ENCODE data around the gene AVPI1.

The AVPI1 gene

DNA sequence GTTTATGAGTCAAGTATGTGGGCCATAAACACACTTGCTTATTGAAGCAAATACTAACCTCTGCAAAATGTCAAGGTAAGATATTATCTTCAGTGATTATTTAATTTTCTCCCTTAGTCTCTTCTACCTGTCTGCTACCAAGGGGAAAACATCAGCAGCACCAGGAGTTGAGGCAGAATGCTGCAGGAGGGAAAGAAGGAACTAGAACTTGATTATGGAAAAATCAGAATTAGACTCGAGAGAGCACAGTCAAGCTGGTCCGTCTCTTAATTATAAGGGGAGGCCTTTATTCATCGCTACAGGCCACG, 45.0 kb upstream of the AVPI1 start:
- Histone ChIP-seq H3K4me3 (ENCODE audit: low read length) (no peak overlapping the region), H2AFZ (ENCODE audit: low read depth, low read length) (no peak overlapping the region), H3K9me3 (ENCODE audit: insufficient read depth, low read length) (no peaks in the 10 kb centered on the region), H4K20me1 (ENCODE audit: insufficient read depth, low read length) (no peaks in the 10 kb centered on the region), H3K27me3 (ENCODE audit: low read depth, low read length) (no peaks in the 10 kb centered on the region), H3K4me1 (ENCODE audit: low read length) (peaks cover 9% of the 10 kb centered on the region; the same call in 1 of the 2 replicates), H3K9ac (ENCODE audit: low read length) (no peak overlapping the region), H3K79me2 (ENCODE audit: low read length) (peaks cover under 1% of the 10 kb centered on the region; the same call in 1 of the 2 replicates), H3K27ac (ENCODE audit: low read length) (no peak overlapping the region), H3K4me2 (ENCODE audit: low read length) (no peak overlapping the region), H3K36me3 (replicated peaks; ENCODE audit: low read depth, low read length) (no peaks in the 10 kb centered on the region)
- TF ChIP-seq EZH2phosphoT487 (IDR thresholded peaks at IDR 0.05; ENCODE audit: low read depth): no peak
- TF ChIP-seq, protein P1, sequence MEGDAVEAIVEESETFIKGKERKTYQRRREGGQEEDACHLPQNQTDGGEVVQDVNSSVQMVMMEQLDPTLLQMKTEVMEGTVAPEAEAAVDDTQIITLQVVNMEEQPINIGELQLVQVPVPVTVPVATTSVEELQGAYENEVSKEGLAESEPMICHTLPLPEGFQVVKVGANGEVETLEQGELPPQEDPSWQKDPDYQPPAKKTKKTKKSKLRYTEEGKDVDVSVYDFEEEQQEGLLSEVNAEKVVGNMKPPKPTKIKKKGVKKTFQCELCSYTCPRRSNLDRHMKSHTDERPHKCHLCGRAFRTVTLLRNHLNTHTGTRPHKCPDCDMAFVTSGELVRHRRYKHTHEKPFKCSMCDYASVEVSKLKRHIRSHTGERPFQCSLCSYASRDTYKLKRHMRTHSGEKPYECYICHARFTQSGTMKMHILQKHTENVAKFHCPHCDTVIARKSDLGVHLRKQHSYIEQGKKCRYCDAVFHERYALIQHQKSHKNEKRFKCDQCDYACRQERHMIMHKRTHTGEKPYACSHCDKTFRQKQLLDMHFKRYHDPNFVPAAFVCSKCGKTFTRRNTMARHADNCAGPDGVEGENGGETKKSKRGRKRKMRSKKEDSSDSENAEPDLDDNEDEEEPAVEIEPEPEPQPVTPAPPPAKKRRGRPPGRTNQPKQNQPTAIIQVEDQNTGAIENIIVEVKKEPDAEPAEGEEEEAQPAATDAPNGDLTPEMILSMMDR (IDR thresholded peaks at IDR 0.05; ENCODE audit: low read depth, low read length): no peak

GRCh38 chr10:97731346-97732051, 44.5 kb upstream of the AVPI1 start:
- Histone ChIP-seq H3K27ac (ENCODE audit: low read length) (no peak overlapping the region), H3K27me3 (ENCODE audit: low read depth, low read length) (no peaks in the 10 kb centered on the region), H2AFZ (ENCODE audit: low read depth, low read length) (peak overlapping the region; percentile 33; the same call in 1 of the 2 replicates), H3K9ac (ENCODE audit: low read length) (no peak overlapping the region), H3K79me2 (ENCODE audit: low read length) (no peaks in the 10 kb centered on the region), H4K20me1 (ENCODE audit: insufficient read depth, low read length) (no peaks in the 10 kb centered on the region), H3K36me3 (replicated peaks; ENCODE audit: low read depth, low read length) (no peaks in the 10 kb centered on the region), H3K4me1 (ENCODE audit: low read length) (peaks cover 5% of the 10 kb centered on the region; the same call in 1 of the 2 replicates), H3K4me3 (ENCODE audit: low read length) (no peak overlapping the region), H3K9me3 (ENCODE audit: insufficient read depth, low read length) (no peaks in the 10 kb centered on the region), H3K4me2 (ENCODE audit: low read length) (peak overlapping the region; percentile 24; the same call in 1 of the 2 replicates)
- TF ChIP-seq EZH2phosphoT487 (IDR thresholded peaks at IDR 0.05; ENCODE audit: low read depth): no peak
- TF ChIP-seq, protein P1 (IDR thresholded peaks at IDR 0.05; ENCODE audit: low read depth, low read length): peak; percentile 68

DNA sequence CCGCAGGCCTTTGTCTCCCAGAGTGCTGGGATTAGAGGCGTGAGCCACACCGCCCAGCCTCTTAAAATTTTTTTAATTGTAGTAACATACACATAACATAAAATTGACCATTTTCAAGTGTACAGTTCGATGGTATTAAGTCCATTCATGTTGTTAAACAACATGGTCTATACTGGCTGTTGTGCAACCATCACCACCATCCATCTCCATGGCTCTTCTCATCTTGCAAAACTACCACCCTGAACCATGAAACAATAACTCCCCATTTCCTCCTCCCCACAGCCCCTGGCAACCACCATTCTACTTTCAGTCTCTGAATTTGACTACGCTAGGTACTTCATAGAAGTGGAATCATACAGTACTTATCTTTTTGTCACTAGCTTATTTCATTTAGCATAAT, 42.0 kb upstream of the AVPI1 start:
- Histone ChIP-seq H3K36me3 (replicated peaks; ENCODE audit: low read depth, low read length) (no peaks in the 10 kb centered on the region), H3K4me2 (ENCODE audit: low read length) (no peak overlapping the region)
- TF ChIP-seq, protein P1 (IDR thresholded peaks at IDR 0.05; ENCODE audit: low read depth, low read length): no peak
- no peak for TF ChIP-seq EZH2phosphoT487 (IDR thresholded peaks at IDR 0.05; ENCODE audit: low read depth)

DNA sequence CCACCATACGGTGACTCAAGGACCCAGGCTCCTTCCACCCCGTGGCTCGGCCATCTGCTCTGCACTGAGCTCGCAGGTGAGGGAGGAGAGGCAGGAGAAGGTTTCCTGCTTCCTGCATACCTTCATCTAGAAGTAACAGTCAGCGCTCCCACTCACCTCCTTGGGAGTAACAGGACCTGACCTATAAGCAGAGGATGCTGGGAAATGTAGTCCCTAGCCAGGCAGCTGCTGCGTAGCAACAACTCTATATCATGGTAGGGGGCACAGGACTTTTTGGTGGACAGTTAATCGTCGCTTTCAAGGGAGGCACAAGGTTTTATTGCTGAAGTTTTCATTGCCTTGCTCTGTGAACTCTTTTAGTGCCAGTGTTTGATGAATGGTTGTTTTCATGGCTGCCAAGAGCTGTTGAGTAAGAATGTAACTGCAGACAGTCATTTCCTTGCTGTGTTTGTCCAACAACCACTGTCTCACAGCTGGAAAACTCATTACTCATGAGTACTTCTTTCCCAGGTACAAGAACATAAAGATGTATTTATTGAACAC, 39.7 kb upstream of the AVPI1 start:
- Histone ChIP-seq H4K20me1 (ENCODE audit: insufficient read depth, low read length) (no peaks in the 10 kb centered on the region), H3K9ac (ENCODE audit: low read length) (no peak overlapping the region), H3K4me1 (ENCODE audit: low read length) (0 out of 2 replicates have a peak, but pooled peaks cover 3% of the 10 kb centered on the region), H3K27me3 (ENCODE audit: low read depth, low read length) (no peaks in the 10 kb centered on the region), H3K27ac (ENCODE audit: low read length) (no peak overlapping the region), H2AFZ (ENCODE audit: low read depth, low read length) (no peak overlapping the region), H3K4me3 (ENCODE audit: low read length) (no peak overlapping the region), H3K79me2 (ENCODE audit: low read length) (no peaks in the 10 kb centered on the region), H3K36me3 (replicated peaks; ENCODE audit: low read depth, low read length) (no peaks in the 10 kb centered on the region), H3K4me2 (ENCODE audit: low read length) (no peak overlapping the region), H3K9me3 (ENCODE audit: insufficient read depth, low read length) (no peaks in the 10 kb centered on the region)
- TF ChIP-seq EZH2phosphoT487 (IDR thresholded peaks at IDR 0.05; ENCODE audit: low read depth): no peak
- TF ChIP-seq, protein P1 (IDR thresholded peaks at IDR 0.05; ENCODE audit: low read depth, low read length): no peak

More for the DNA sequence above, 42.0 kb upstream of the AVPI1 start:
- Histone ChIP-seq H3K27me3 (ENCODE audit: low read depth, low read length) (no peaks in the 10 kb centered on the region), H2AFZ (ENCODE audit: low read depth, low read length) (no peak overlapping the region), H3K9me3 (ENCODE audit: insufficient read depth, low read length) (no peaks in the 10 kb centered on the region), H3K27ac (ENCODE audit: low read length) (no peak overlapping the region), H3K4me1 (ENCODE audit: low read length) (0 out of 2 replicates have a peak, but pooled peaks cover 3% of the 10 kb centered on the region), H3K79me2 (ENCODE audit: low read length) (no peaks in the 10 kb centered on the region), H3K4me3 (ENCODE audit: low read length) (no peak overlapping the region), H4K20me1 (ENCODE audit: insufficient read depth, low read length) (no peaks in the 10 kb centered on the region), H3K9ac (ENCODE audit: low read length) (no peak overlapping the region)

Measured in OCI-LY3 (cell line).